ENCODE results near the gene NAGPA. TPM values are rescaled to one million over a fixed set of nuclear protein-coding genes. Genes with fewer than 3 reads are reported as not detected.

The NAGPA gene
- total and polyA plus RNA-seq, 2 experiments from 2014 or later: 32.2 to 35.7 TPM

DNA sequence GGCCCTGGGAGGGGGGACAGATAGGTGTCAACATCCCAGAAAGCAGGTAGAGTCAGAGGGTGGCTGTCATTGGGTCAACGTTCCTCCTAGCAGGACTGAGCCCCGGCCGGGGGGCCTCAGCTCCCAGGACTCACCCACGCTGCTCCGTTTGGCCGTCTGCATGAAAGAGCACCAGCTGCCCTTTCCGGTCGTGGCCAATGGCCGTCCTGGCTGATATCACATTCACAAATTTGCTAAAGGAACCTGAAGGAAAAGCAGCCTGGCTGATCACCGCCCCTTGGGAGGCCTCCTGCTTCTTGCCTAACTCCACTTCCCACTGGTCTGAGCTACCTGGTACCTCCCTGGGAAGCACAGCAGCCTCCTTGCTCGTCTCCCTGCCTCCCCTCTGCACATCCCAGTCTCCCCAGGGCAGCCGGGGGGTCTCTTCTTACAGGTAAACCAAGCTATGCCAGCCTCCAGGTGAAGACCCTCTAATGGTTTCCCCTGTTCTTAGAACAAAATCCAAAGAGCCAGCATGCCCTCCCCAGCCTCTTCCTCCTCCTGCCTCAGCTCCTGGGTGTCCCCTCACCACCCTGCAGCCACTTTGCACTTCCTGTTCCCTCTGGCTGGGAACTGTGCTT lies 3.4 kb downstream of the NAGPA start:
- no peak for TF ChIP-seq EZH2 (IDR thresholded peaks at IDR 0.05; ENCODE audit: borderline replicate concordance)
- TF ChIP-seq, protein P1, sequence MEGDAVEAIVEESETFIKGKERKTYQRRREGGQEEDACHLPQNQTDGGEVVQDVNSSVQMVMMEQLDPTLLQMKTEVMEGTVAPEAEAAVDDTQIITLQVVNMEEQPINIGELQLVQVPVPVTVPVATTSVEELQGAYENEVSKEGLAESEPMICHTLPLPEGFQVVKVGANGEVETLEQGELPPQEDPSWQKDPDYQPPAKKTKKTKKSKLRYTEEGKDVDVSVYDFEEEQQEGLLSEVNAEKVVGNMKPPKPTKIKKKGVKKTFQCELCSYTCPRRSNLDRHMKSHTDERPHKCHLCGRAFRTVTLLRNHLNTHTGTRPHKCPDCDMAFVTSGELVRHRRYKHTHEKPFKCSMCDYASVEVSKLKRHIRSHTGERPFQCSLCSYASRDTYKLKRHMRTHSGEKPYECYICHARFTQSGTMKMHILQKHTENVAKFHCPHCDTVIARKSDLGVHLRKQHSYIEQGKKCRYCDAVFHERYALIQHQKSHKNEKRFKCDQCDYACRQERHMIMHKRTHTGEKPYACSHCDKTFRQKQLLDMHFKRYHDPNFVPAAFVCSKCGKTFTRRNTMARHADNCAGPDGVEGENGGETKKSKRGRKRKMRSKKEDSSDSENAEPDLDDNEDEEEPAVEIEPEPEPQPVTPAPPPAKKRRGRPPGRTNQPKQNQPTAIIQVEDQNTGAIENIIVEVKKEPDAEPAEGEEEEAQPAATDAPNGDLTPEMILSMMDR (IDR thresholded peaks at IDR 0.05; ENCODE audit: poor library complexity): no peak
- Histone ChIP-seq H3K79me2 (peaks cover 8% of the 10 kb centered on the region), H3K36me3 (replicated peaks; ENCODE audit: insufficient read depth, low read depth) (no peaks in the 10 kb centered on the region)

DNA sequence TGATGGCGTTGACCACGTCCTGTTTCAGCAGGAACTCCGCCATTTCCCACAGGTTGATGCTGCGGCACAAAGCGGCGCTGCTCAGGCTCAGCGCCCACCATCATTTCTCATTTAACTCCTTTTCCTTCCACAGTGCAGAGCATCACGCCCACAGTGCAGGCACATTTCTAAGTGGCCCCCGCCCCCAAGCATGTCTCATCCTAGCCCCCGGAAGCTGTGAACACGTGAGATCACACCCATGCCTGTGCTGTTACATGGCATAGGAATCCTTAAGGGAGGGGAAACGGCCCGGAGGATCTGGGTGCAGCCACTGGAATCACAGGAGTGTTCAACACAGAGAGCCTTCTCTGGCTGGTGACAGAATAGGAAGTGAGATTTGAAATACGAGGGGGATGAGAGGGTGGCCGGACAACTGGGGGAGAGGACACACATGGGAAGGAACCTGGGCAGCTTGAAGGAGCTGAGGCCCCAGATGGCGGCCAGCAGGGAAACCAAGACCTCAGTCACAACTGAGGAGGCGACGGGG lies 4.7 kb downstream of the NAGPA start:
- H3K4me2 ChIP-seq: no peak overlapping the region
- H3K36me3 ChIP-seq (replicated peaks; ENCODE audit: insufficient read depth, low read depth): no peaks in the 10 kb centered on the region
- no peaks in the 10 kb centered on the region for H3K27me3 ChIP-seq
- no peak overlapping the region for H2AFZ ChIP-seq
- H3K27ac ChIP-seq: no peak overlapping the region
- H3K4me3 ChIP-seq: no peak overlapping the region
- DNase-seq (ENCODE audit: low spot score): no peak
- peaks cover 8% of the 10 kb centered on the region for H3K79me2 ChIP-seq
- H4K20me1 ChIP-seq (ENCODE audit: insufficient read depth, poor library complexity, severe bottlenecking): no peaks in the 10 kb centered on the region
- TF ChIP-seq EZH2 (IDR thresholded peaks at IDR 0.05; ENCODE audit: borderline replicate concordance): no peak
- TF ChIP-seq, protein P1 (IDR thresholded peaks at IDR 0.05; ENCODE audit: poor library complexity): no peak
- no peak for TF ChIP-seq EZH2phosphoT487 (IDR thresholded peaks at IDR 0.05; ENCODE audit: low read depth, severe bottlenecking, unreplicated experiment)
- no peaks in the 10 kb centered on the region for H3K9me2 ChIP-seq (replicated peaks; ENCODE audit: insufficient read depth)
- H3K9me3 ChIP-seq (ENCODE audit: low read depth): no peaks in the 10 kb centered on the region
- H3K4me1 ChIP-seq (ENCODE audit: insufficient read depth): no peaks in the 10 kb centered on the region
- 94% methylated on average over 18 of the region's 18 CpGs for WGBS (ENCODE audit: low lambda C conversion rate, missing lambda C conversion rate)

More for the DNA sequence above, 3.4 kb downstream of the NAGPA start:
- no peaks in the 10 kb centered on the region for H4K20me1 ChIP-seq (ENCODE audit: insufficient read depth, poor library complexity, severe bottlenecking)
- no peaks in the 10 kb centered on the region for H3K9me2 ChIP-seq (replicated peaks; ENCODE audit: insufficient read depth)
- H3K4me3 ChIP-seq: no peak overlapping the region
- H3K4me1 ChIP-seq (ENCODE audit: insufficient read depth): no peaks in the 10 kb centered on the region
- no peak for DNase-seq (ENCODE audit: low spot score)
- no peak overlapping the region for H3K4me2 ChIP-seq
- no peaks in the 10 kb centered on the region for H3K9me3 ChIP-seq (ENCODE audit: low read depth)
- WGBS (ENCODE audit: low lambda C conversion rate, missing lambda C conversion rate): 94% methylated on average over 11 of the region's 12 CpGs
- no peak overlapping the region for H2AFZ ChIP-seq
- H3K27me3 ChIP-seq: no peaks in the 10 kb centered on the region
- H3K27ac ChIP-seq: no peak overlapping the region

DNA sequence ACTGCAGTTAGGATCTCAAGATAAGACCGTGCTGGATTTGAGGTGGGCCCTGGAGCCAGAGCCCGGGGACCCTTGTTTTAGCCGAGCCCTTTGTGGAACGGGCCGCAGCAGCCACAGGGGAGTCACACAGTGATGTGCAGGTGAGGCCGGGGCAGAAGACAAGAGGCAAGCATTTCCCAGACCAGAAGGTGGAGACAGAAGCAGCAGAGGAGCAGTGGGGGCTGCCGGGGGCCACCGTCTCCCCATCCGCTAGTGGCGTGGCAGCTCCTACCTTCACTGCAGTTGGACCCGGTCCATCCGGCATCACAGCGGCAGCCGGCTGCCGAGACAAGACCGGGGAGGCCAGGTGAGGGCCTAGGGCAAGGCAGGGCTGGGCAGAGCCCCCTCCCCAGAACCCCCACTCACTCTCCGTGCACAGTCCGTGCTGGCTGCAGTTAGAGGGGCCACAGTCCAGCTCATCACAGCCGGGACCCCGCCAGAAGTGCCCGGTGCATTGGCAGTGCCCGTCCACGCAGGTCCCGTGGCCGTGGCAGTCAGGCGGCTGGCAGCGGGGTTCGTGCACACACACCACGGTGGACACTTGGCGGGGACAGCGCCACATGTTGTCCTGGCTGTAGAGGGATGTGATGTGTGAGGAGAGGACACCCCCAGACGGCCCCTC lies 6.0 kb downstream of the NAGPA start:
- Histone ChIP-seq H3K4me2 (no peak overlapping the region), H3K27me3 (no peaks in the 10 kb centered on the region)
- TF ChIP-seq EZH2 (IDR thresholded peaks at IDR 0.05; ENCODE audit: borderline replicate concordance) (no peak), EZH2phosphoT487 (IDR thresholded peaks at IDR 0.05; ENCODE audit: low read depth, severe bottlenecking, unreplicated experiment) (no peak)
- TF ChIP-seq, protein P1 (IDR thresholded peaks at IDR 0.05; ENCODE audit: poor library complexity): no peak

More for the DNA sequence above, 6.0 kb downstream of the NAGPA start:
- Histone ChIP-seq H3K79me2 (peaks cover 8% of the 10 kb centered on the region), H4K20me1 (ENCODE audit: insufficient read depth, poor library complexity, severe bottlenecking) (no peaks in the 10 kb centered on the region), H3K4me1 (ENCODE audit: insufficient read depth) (no peaks in the 10 kb centered on the region), H3K27ac (no peak overlapping the region), H3K4me3 (no peak overlapping the region), H3K9me2 (replicated peaks; ENCODE audit: insufficient read depth) (no peaks in the 10 kb centered on the region), H3K36me3 (replicated peaks; ENCODE audit: insufficient read depth, low read depth) (no peaks in the 10 kb centered on the region), H2AFZ (no peak overlapping the region), H3K9me3 (ENCODE audit: low read depth) (no peaks in the 10 kb centered on the region)
- WGBS (ENCODE audit: low lambda C conversion rate, missing lambda C conversion rate): 94% methylated on average over 18 of the region's 32 CpGs
- DNase-seq (ENCODE audit: low spot score): peak; percentile 2
